IMR-90 (cell line): Measurements from ENCODE around the gene LRRC75A. TPM values are rescaled to one million over a fixed set of nuclear protein-coding genes. Genes with fewer than 3 reads are reported as not detected.
"Not testable (repeated sequence)": the region's sequence is repeated elsewhere in the genome, so short reads cannot be mapped to it uniquely, and the experiment has no call there.

Experiments
- ATAC-seq: fragments of 200-7000 bp; cut with Tn5 transposase; 2 replicates; pipeline ENCODE4 v1.9.1; 2020; ENCODE audit warnings: low read depth, mild to moderate bottlenecking, moderate library complexity
- BruUV-seq: library from RNA; stranded (reverse); fragments of 400-500 nt; replicated peaks from 2 replicates; lab custom pipeline; 2021; lab: Mats Ljungman, UMichigan
- CTCF ChIA-PET: fragments of 300-600 bp; formaldehyde crosslinking; extraction: SDS; loops from one replicate; lab custom pipeline; 2021; ENCODE audit warnings: antibody characterized with exemption; lab: Yijun Ruan, JAX
- POLR2A ChIA-PET: fragments of 300-600 bp; sonication (Branson Sonifier 250); formaldehyde crosslinking; loops from one replicate; lab custom pipeline; 2022; ENCODE audit warnings: antibody characterized with exemption; ENCODE audit not compliant: unreplicated experiment; lab: Charles Lee
- DNase-seq: peaks from one replicate; pipeline ENCODE4 v3.0.0; 2013
- H2AFZ ChIP-seq: replicated peaks from 2 replicates; pipeline ENCODE3; 2013; ENCODE audit warnings: low read length, mild to moderate bottlenecking; ENCODE audit not compliant: poor library complexity
- H2AK5ac ChIP-seq: 2 replicates; pipeline ENCODE4 v1.6.1; 2013; ENCODE audit warnings: low read depth, low read length, inconsistent platforms
- H2AK9ac ChIP-seq: replicated peaks from 2 replicates; pipeline ENCODE3; 2013; ENCODE audit warnings: mild to moderate bottlenecking, low read depth, low read length, moderate library complexity; ENCODE audit not compliant: poor library complexity
- H2BK120ac ChIP-seq: 2 replicates; pipeline ENCODE4 v1.6.1; 2013; ENCODE audit warnings: low read depth, low read length, inconsistent platforms
- H2BK15ac ChIP-seq: 3 replicates; pipeline ENCODE4 v1.6.1; 2013; ENCODE audit warnings: low read depth, low read length, inconsistent platforms
- H2BK20ac ChIP-seq: 2 replicates; pipeline ENCODE4 v1.6.1; 2013; ENCODE audit warnings: low read depth, mild to moderate bottlenecking, inconsistent platforms, low read length, moderate library complexity
- H2BK5ac ChIP-seq: 2 replicates; pipeline ENCODE4 v1.6.1; 2013; ENCODE audit warnings: mild to moderate bottlenecking, low read depth, low read length, inconsistent platforms; ENCODE audit not compliant: poor library complexity, severe bottlenecking
- H3K14ac ChIP-seq: replicated peaks from 2 replicates; pipeline ENCODE4 v1.6.1; 2013; ENCODE audit warnings: low read depth, low read length, inconsistent platforms
- H3K18ac ChIP-seq: 2 replicates; pipeline ENCODE4 v1.6.1; 2013; ENCODE audit warnings: low read depth, low read length, control low read depth
- H3K23ac ChIP-seq: 2 replicates; pipeline ENCODE4 v1.6.1; 2013; ENCODE audit warnings: low read depth, low read length, inconsistent platforms
- H3K27ac ChIP-seq: 2 replicates; pipeline ENCODE4 v1.5.1; 2013; ENCODE audit warnings: mild to moderate bottlenecking, control low read depth, low read length; ENCODE audit not compliant: insufficient read depth
- H3K27me3 ChIP-seq: 2 replicates; pipeline ENCODE4 v1.6.1; 2013; ENCODE audit warnings: low read length; ENCODE audit not compliant: control insufficient read depth, insufficient read depth
- H3K36me3 ChIP-seq: 2 replicates; pipeline ENCODE4 v1.6.1; 2013; ENCODE audit warnings: low read length, mixed read lengths; ENCODE audit not compliant: control insufficient read depth, insufficient read depth
- H3K4ac ChIP-seq: 2 replicates; pipeline ENCODE4 v1.6.1; 2013; ENCODE audit warnings: low read depth, low read length, inconsistent platforms
- H3K4me1 ChIP-seq: 2 replicates; pipeline ENCODE4 v1.6.1; 2013; ENCODE audit warnings: low read length, mixed read lengths; ENCODE audit not compliant: control insufficient read depth, insufficient read depth
- H3K4me2 ChIP-seq: 2 replicates; pipeline ENCODE4 v1.6.1; 2013; ENCODE audit warnings: low read depth, mild to moderate bottlenecking, control low read depth, low read length, moderate library complexity
- H3K4me3 ChIP-seq: 2 replicates; pipeline ENCODE4 v1.5.1; 2013; ENCODE audit warnings: low read depth, mild to moderate bottlenecking, control low read depth, low read length, moderate library complexity; ENCODE audit not compliant: insufficient read depth
- H3K56ac ChIP-seq: 2 replicates; pipeline ENCODE4 v1.6.1; 2013; ENCODE audit warnings: low read length, inconsistent platforms; ENCODE audit not compliant: insufficient read depth; ENCODE audit errors: extremely low read depth
- H3K79me1 ChIP-seq, 2 experiments: 2 replicates each; pipeline ENCODE4 v1.6.1; 2013; ENCODE audit warnings: low read length in 2 of 2, inconsistent platforms in 1 of 2, low read depth in 1 of 2
- H3K9ac ChIP-seq: 2 replicates; pipeline ENCODE4 v1.6.1; 2013; ENCODE audit warnings: low read depth, low read length, control low read depth
- H3K9me1 ChIP-seq: 2 replicates; pipeline ENCODE4 v1.6.1; 2013; ENCODE audit warnings: low read length, inconsistent platforms; ENCODE audit not compliant: insufficient read depth
- H3K9me3 ChIP-seq: 2 replicates; pipeline ENCODE4 v1.6.1; 2013; ENCODE audit warnings: low read length; ENCODE audit not compliant: control insufficient read depth, insufficient read depth
- H4K20me1 ChIP-seq: 2 replicates; pipeline ENCODE4 v1.6.1; 2013; ENCODE audit warnings: low read length, inconsistent platforms; ENCODE audit not compliant: insufficient read depth
- H4K5ac ChIP-seq: 2 replicates; pipeline ENCODE4 v1.6.1; 2013; ENCODE audit warnings: mild to moderate bottlenecking, low read depth, low read length, control low read depth
- H4K8ac ChIP-seq, 2 experiments: 2 replicates each; pipeline ENCODE4 v1.6.1; 2013; ENCODE audit warnings: low read depth in 2 of 2, low read length in 2 of 2, control low read depth in 1 of 2, inconsistent platforms in 1 of 2
- H4K91ac ChIP-seq: 2 replicates; pipeline ENCODE4 v1.6.1; 2013; ENCODE audit warnings: low read depth, low read length, inconsistent platforms; ENCODE audit not compliant: insufficient read depth
- CEBPB ChIP-seq: IDR thresholded peaks from 2 replicates; pipeline ENCODE4 v1.6.1; 2012; ENCODE audit warnings: low read depth, low read length, improper control_type of control experiment
- FOS ChIP-seq: fragments of 150-350 bp; IDR thresholded peaks from 2 replicates; pipeline ENCODE4 v1.6.1; 2016; ENCODE audit warnings: low read depth, low read length
- MAZ ChIP-seq: IDR thresholded peaks from 2 replicates; pipeline ENCODE4 v1.6.1; 2012; ENCODE audit warnings: low read depth, mild to moderate bottlenecking, low read length, improper control_type of control experiment, moderate library complexity, borderline replicate concordance
- MXI1 ChIP-seq: IDR thresholded peaks from 2 replicates; pipeline ENCODE4 v1.6.1; 2012; ENCODE audit warnings: low read depth, mild to moderate bottlenecking, low read length, moderate library complexity, borderline replicate concordance
- NFE2L2 ChIP-seq: fragments of 150-350 bp; IDR thresholded peaks from 2 replicates; pipeline ENCODE4 v1.6.1; 2016; ENCODE audit warnings: low read depth, mild to moderate bottlenecking, low read length
- POLR2A ChIP-seq: IDR thresholded peaks from 2 replicates; pipeline ENCODE4 v1.6.1; 2012; ENCODE audit warnings: mild to moderate bottlenecking, low read depth, low read length
- WGBS, 2 experiments: methylation state at CpG; one replicate each; pipeline versions ENCODE4 v1.1.5 to v1.1.7; 2013; ENCODE audit warnings: missing lambda C conversion rate in 2 of 2; ENCODE audit not compliant: insufficient read length in 1 of 2; ENCODE audit errors: extremely low coverage in 2 of 2; 5-methylcytosine and 5-hydroxymethylcytosine counted together
- dilution Hi-C: fragments of 300-500 bp; cut with HindIII; formaldehyde crosslinking; loops from one replicate; pipeline ENCODE4 v1.14.3; 2018; ENCODE audit warnings: low sequenced_read_pairs; ENCODE audit not compliant: unreplicated experiment
- in situ Hi-C: fragments of 300-500 bp; cut with MboI; formaldehyde crosslinking; loops from 3 replicates; pipeline ENCODE4 v1.14.3; 2019; ENCODE audit warnings: low sequenced_read_pairs, inconsistent platforms, mixed read lengths
- intact Hi-C: fragments of 100-400 bp; cut with micrococcal nuclease; formaldehyde crosslinking; loops from 2 replicates; pipeline ENCODE4 v1.10.0; 2022
- polyA plus RNA-seq, 3 experiments: library from polyadenylated mRNA; depleted of rRNA; stranded (reverse); fragments of >200 nt; gene quantifications; 2 replicates each; pipeline ENCODE4 v1.2.3, GENCODE V29; 2012; ENCODE audit warnings: low replicate concordance in 1 of 3
- total RNA-seq: library from RNA; depleted of rRNA; stranded (reverse); fragments of >200 nt; gene quantifications from 2 replicates; pipeline ENCODE4 v1.2.3, GENCODE V29; 2012

The LRRC75A gene
- total and polyA plus RNA-seq, 2 of the 4 experiments (the other 2 are of a cell fraction): 0.72 to 1.0 TPM

- intact Hi-C loops: no loop called here
- Histone ChIP-seq H4K5ac (peak overlapping the region; percentile 84), H3K23ac (peak overlapping the region; percentile 94; the same call in 1 of the 2 replicates), H3K9me3 (no peaks in the 10 kb centered on the region), H2BK20ac (no peak overlapping the region; the same call in 1 of the 2 replicates), H4K8ac (peak overlapping the region; percentile 40 to 95; a peak in 3 of 4 replicates), H2AK5ac (0 out of 2 replicates have a peak overlapping the region, but pooled peaks have one; percentile 1), H3K14ac (peak overlapping the region; percentile 84), H2AK9ac (peak overlapping the region; percentile 94), H3K4me1 (peaks cover 2% of the 10 kb centered on the region), H2BK5ac (no peak overlapping the region), H3K56ac (no peak overlapping the region), H3K18ac (peak overlapping the region; percentile 34), H3K27ac (no peak overlapping the region; the same call in 1 of the 2 replicates), H3K36me3 (no peaks in the 10 kb centered on the region), H2BK15ac (peak overlapping the region; percentile 26; the same call in 1 of the 3 replicates), H4K91ac (peak overlapping the region; percentile 90), H2AFZ (peak overlapping the region; percentile 97), H3K4me2 (peak overlapping the region; percentile 87), H3K27me3 (no peaks in the 10 kb centered on the region), H3K4me3 (peak overlapping the region; percentile 43), H3K79me1 (no peaks in the 10 kb centered on the region), H2BK120ac (peak overlapping the region; percentile 91), H3K9ac (peak overlapping the region; percentile 51), H3K9me1 (no peaks in the 10 kb centered on the region), H4K20me1 (no peaks in the 10 kb centered on the region), H3K4ac (peak overlapping the region; percentile 89)
- BruUV-seq: no TSS peak
- ChIA-PET CTCF (no interaction called here), POLR2A (interaction anchor here (0.5 kb wide), 1 partner anchor 35 kb away, joined by 3 read pairs; no protein-coding TSS in a partner anchor)
- 15% methylated on average over 23 of the region's 67 CpGs; no CpG with 5 or more reads in 1 of the 2 experiments for WGBS, 2 experiments
- ATAC-seq: peak; percentile 45
- TF ChIP-seq MAZ (0 out of 2 replicates have a peak, but pooled peaks have one; percentile 18), MXI1 (no peak), CEBPB (no peak), NFE2L2 (no peak), POLR2A (no peak), FOS (no peak)
- dilution Hi-C loops: no loop called here
- no peak for DNase-seq
- in situ Hi-C loops: no loop called here
Measured at GRCh38 chr17:16406742-16407674, 85.0 kb downstream of the LRRC75A start.

GRCh38 chr17:16403847-16404246, 88.1 kb downstream of the LRRC75A start:
- BruUV-seq, ATAC-seq, H4K5ac ChIP-seq, H3K18ac ChIP-seq, H3K36me3 ChIP-seq, H3K4ac ChIP-seq, H3K4me2 ChIP-seq, H3K56ac ChIP-seq, H3K9ac ChIP-seq, POLR2A ChIA-PET, H3K9me3 ChIP-seq, H4K20me1 ChIP-seq, H2BK15ac ChIP-seq, H2AK9ac ChIP-seq, DNase-seq, H3K23ac ChIP-seq, H3K14ac ChIP-seq, H2BK5ac ChIP-seq, H3K27me3 ChIP-seq, H3K9me1 ChIP-seq, H2BK20ac ChIP-seq, CTCF ChIA-PET, dilution Hi-C loops, H3K27ac ChIP-seq, H2BK120ac ChIP-seq, in situ Hi-C loops, H2AFZ ChIP-seq, H4K91ac ChIP-seq, H3K79me1 ChIP-seq, H4K8ac ChIP-seq, H3K4me3 ChIP-seq, H3K4me1 ChIP-seq, intact Hi-C loops: not testable (repeated sequence)
- H2AK5ac ChIP-seq: 0 out of 2 replicates have a peak overlapping the region, but pooled peaks have one; percentile 2
- 97% methylated on average over 6 of the region's 9 CpGs; no CpG with 5 or more reads in 1 of the 2 experiments for WGBS, 2 experiments
